PC-3 (cell line): Measurements from ENCODE around the gene CACNA1H.

ENCODE experiments used
- EZH2 ChIP-seq: fragments of 300-600 bp; sonication (generic); IDR thresholded peaks from one replicate; pipeline ENCODE4 v1.6.1; 2017; ENCODE audit warnings: antibody characterized with exemption, mild to moderate bottlenecking, low read length; ENCODE audit not compliant: unreplicated experiment
- EZH2phosphoT487 ChIP-seq: fragments of 300-600 bp; sonication (generic); IDR thresholded peaks from 2 replicates; pipeline ENCODE4 v1.6.1; 2018; ENCODE audit warnings: mild to moderate bottlenecking, antibody characterized with exemption, low read length, borderline replicate concordance
- TF ChIP-seq, protein P1 (sequence below): fragments of 300-600 bp; sonication (generic); conservative IDR thresholded peaks from 2 replicates; pipeline ENCODE4 v1.5.1; 2017; ENCODE audit warnings: antibody characterized with exemption, low read depth, mild to moderate bottlenecking, low read length

DNA sequence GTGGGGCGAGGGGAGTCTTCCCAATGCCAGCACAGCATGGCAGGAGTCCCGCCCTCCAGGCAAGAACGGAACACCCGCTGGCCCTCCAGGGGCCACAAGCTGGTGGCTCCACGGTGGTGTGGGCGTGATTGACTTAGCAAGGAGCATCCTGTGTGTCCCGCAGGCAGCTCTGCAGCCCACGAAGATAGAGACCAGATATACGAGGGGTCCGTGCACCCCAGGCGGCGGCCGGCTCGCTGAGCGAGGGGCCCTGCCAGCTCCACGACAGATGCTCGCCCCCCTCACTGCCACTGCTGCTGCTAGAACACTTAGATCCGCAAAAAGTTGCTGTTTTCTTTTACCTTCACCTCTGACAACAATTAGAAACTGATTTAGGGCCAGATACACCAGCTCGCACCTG, 10.0 kb upstream of the CACNA1H start:
- TF ChIP-seq, protein P1, sequence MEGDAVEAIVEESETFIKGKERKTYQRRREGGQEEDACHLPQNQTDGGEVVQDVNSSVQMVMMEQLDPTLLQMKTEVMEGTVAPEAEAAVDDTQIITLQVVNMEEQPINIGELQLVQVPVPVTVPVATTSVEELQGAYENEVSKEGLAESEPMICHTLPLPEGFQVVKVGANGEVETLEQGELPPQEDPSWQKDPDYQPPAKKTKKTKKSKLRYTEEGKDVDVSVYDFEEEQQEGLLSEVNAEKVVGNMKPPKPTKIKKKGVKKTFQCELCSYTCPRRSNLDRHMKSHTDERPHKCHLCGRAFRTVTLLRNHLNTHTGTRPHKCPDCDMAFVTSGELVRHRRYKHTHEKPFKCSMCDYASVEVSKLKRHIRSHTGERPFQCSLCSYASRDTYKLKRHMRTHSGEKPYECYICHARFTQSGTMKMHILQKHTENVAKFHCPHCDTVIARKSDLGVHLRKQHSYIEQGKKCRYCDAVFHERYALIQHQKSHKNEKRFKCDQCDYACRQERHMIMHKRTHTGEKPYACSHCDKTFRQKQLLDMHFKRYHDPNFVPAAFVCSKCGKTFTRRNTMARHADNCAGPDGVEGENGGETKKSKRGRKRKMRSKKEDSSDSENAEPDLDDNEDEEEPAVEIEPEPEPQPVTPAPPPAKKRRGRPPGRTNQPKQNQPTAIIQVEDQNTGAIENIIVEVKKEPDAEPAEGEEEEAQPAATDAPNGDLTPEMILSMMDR, result no peak
- TF ChIP-seq EZH2 (no peak), EZH2phosphoT487 (no peak)
